Measurements from ENCODE around the gene EPHA8.

The EPHA8 gene

DNA sequence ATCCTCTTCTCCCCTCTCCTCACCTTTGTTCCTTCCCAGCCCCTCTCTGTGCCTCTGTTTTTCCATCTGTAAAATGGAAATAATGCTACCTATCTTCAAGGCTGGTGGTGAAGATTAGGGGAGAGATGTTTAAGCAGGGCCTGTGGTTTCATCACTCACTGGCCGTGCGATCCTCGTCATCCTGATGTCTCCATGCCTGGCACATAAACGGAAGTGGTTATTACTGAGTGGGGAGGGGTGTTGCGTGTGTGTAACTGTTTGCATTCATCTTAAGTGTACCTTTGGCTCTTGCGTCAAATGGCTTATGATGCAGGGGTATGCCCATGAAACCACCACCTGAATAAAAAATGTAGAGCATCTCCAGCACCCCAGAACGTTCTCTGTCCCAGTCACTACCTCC, 56.0 kb downstream of the EPHA8 start:
- no peak for DNase-seq (ENCODE audit: low read depth)

DNA sequence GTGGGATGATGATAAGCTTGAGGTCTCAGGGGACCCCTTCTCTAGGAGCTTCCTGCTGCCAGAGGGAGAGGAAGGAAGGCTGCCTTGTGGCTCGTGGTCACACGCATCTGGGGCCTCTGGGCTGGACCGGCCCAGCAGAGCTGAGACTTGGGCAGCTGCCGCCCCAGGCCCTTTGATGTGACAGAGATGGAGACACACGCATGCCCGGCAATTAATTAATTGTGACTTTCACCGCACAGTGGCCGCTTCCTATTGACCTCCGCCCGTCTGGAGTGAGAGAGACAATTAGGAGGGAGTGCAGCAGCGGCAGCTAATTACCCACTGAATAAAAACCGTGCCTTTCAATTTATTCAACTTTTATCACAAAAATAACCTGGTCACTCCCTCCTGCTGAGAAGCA, 56.5 kb downstream of the EPHA8 start:
- DNase-seq (ENCODE audit: low read depth): no peak

DNA sequence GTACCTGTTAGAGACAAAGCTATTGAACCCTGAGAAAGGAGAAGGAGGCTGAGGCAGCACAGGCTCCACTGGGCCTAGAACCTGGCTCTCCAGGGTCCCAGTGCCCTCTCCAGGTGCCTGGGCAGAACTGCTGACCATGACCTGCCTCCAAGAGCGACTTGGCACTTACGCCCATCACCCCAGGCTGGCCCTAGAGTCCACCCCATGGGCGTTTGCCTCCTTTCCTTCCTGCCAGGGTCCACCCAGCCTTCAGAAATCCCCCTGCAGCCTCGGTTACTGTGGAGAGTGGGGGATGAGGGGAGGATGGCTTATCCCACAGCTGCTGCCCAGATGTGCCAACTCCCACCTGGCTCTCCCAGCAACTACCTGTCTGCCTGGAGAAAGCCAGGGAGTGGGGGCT, 58.5 kb downstream of the EPHA8 start:
- DNase-seq (ENCODE audit: low read depth): no peak

DNA sequence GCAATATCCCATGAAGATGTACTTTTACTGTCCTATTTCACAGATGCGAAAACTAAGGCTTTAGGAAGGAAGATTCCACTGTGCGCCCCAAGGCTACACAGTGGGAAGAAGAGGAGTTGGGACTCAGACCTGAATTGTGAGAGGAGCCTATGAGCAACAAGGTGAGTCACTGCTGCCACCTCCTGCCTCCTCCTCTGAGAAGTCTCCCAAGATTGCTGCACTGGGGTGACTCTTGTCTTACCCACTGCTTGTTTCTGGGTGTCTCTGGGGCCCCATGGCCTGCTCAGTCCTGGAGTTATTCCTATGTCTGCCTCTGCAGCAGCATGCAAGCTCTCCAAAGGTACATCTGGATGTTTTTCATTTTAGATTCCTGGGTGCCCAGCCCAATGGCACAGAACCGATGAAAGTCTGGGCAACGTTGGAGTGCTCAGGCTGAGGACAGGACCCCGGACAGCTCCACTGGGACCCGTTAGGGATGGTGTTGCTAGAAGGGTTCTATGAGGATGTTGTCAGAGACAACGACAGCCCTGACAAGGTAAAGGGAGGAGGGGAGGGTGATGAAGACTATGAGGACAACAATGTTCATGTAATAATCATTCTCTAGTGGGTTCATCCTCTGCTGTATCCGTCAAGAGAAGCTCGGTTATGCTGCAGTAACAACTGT, 62.1 kb downstream of the EPHA8 start:
- DNase-seq (ENCODE audit: low read depth): no peak

DNA sequence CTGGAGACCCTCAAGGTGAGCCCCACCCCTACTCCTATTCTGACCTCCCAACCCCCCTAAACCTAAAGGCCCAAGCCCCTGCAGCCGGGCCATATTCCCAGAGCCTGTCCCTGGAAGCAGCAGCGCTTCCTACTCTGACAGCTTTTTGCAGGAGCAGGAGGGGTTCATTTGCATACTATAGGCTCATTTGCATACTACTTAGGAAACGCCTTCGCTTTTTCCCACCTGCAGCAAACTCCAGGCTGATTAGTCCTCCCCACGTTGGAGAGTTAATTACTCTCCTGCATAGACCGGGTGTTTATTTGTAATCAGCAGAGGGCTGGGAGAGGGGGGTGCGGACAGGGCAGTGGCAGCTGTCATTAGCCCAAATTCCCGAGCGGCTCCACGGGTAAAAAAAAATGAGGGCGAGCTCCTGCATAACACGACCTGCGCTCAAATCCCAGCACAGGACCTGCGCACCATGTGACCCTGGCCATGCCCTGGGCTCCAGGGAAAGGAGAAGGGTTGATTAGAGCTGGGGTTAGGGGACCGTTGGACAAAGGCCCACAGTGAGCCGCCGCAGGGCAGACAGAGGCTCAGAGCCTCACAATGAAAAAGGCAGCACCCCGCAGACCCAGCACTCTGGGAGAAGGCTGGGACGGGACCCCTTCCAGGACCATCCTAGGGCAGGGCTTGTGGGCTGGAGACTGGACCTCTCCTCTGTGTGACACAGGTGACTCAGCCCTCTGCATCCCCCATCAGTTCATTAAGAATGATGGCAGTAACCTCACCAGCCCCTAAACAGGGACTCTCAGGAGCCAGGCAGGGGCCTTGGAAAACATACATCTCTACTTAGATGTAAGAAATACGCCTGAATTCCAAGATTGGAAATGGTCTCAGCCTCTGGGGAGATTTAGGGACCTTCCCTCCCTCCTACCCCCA, 63.2 kb downstream of the EPHA8 start:
- no peak for DNase-seq (ENCODE audit: low read depth)

DNA sequence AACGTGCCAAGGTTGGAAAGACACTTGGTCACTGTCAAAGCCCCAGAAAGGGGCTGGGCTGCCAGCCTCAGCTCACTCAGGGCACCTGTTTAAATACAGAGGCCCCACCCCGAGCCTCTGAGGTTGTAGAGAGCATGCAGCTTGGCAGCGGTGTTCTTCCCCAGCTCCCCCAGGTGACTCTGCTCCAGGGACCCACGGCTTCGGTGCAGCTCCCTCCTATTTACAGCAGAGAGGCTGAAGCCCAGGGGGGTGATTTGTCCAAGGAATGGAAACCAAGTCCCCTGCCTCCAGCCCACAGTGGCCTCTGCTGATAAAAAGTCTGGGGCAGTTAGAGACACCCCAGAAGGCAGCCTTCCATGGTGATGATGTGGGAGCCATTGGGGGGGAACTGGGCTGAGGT, 64.0 kb downstream of the EPHA8 start:
- no peak for DNase-seq (ENCODE audit: low read depth)

DNA sequence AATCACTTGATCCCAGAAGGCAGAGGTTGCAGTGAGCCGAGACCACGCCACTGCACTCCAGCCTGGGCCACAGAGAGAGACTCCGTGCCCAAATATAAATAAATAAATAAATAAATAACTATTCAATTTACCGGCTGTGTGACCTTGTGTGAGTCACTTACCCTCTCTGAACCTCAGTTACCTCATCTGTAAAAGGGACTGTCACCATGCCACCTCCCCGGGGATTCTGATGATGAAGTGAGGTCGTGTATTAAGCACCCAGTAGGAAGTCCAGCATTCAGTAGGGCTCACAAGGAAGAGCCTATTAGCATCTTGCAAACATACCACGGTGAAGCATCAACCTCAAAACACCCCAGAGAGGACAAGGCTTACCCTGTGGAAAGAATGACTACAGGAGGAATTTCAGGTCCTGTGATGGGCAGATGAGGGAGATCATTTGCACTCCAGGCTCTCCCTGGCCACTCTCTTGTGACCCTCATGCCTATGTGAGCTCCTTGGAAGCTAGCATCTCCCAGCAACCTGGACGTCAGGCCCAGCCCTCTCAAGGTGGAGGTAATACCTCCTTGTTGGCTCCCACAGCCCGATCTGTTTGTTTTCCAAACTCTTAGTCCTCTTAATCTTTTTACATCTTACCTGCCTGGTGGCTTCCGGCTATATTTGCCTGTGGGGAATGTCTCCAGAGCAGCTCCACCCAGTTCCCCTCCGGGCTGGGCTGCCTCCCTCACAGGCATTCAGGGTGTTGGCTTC, 65.6 kb downstream of the EPHA8 start:
- DNase-seq (ENCODE audit: low read depth): no peak

DNA sequence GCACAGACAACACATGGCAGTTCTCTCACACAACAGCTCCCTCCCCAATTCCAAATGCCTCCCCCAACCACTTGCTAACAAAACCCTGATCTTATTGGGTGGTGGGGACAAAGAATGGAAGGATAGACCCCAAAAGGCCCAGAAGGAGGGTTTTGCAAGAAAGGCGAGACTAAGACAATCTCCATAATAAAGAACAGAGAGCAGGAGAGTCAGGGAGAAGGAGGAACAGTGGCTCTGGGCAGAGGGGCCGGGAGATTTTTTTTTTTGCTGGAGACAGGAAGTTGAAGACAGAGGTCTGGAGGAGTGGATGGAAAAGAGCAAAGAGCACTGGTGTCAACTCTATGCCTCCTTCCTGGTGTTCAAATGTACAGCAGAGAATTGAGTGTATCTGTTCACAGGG, 66.6 kb downstream of the EPHA8 start:
- DNase-seq (ENCODE audit: low read depth): no peak

DNA sequence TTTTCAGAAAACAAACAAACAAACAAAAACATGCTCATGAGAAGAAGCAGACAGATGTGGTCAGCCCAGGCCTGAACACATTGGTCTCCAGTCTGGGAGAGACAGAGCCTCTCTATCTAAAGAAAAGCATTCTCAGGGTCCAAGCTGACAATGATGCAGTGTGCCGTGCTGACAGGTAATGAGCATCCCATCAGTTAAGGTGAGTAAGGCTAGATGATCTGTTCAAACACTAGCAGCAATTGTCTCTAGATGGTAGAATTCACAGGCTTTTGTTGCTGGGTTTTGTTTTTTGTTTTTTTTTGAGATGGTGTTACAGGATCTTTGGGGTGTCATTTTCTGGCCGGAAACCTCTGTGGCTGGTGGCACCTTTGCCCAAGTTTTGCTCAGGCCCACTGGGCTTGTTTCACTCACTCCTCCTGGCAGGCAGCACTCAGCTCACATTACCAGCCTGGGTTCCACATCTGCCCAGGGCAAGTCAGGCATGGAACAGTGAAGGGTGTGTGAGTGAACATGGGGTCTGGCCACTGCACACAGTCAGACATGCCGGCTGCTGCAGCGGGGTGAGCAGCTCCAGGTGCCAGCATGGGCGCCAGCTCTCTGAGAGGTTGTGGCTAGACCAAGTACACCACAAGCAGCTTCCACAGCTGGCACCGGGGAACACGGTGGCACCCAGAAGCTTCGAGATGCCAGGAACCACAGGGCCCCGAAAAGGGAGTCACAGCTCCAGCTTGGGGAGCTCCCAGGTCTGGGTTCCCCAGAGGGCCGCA, 70.6 kb downstream of the EPHA8 start:
- no peak for DNase-seq (ENCODE audit: low read depth)

DNA sequence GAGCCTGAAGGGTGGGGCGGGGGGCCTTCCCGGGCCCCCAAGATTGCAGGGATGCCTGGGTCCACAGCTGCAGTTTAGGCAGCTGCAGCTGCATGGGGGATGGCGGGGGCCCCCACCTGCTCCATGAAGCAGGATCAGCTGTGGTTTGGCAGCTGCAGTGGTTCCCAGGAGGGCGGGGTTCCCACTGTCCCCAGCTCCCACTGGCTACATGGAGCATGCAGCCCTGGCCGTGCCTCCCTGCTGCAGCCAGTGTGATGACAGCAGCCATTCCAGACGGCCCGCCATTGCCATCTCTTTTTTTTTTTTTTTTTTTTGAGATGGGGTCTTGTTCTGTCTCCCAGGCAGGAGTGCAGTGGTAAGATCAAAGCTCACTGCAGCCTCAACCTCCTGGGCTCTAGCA, 72.1 kb downstream of the EPHA8 start:
- no peak for DNase-seq (ENCODE audit: low read depth)

DNA sequence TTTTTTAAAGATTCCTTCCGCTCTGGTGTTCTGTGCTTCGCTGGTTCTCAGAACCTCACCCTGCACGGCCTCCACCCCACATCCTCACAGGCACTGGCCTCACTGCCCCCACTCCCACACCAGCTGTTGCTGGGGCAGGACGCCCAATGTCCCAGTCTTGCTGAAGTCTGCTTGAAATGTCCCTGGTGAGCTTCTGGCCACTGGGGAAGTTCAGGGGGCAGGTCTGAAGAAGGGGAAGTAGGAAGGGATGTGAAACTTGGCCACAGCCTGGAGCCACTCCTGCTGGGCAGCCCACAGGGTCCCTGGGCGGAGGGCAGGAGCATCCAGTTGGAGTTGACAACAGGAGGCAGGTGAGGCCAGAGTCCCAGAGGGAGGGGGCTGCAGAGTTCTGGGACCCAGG, 73.1 kb downstream of the EPHA8 start, which contains the start of gene C1QA:
Gene C1QA (plus strand): TSS at position 276 of the 400 bp plus-strand sequence. CDS start 989 bp downstream, outside the sequence.
- no peak for DNase-seq (ENCODE audit: low read depth)

DNA sequence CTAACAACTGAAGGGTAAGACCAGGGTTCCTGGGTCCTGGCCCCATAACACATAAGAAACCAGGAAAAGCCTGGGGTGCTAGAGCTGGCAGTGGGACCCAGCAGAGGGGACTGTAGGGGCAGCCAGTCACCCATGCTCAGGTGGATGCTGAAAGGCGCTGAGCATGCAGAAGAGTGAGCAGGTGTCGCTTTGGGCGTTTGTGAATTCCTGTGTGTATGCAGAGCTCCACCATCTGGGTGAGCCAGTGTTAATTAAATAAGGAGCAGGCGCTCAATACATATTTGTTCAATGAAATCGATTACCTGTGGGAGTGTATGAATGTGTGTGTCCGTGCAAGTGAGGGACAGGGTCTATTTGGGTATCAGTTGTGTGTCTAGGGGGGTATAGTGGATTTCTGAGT, 73.6 kb downstream of the EPHA8 start:
- no peak for DNase-seq (ENCODE audit: low read depth)

DNA sequence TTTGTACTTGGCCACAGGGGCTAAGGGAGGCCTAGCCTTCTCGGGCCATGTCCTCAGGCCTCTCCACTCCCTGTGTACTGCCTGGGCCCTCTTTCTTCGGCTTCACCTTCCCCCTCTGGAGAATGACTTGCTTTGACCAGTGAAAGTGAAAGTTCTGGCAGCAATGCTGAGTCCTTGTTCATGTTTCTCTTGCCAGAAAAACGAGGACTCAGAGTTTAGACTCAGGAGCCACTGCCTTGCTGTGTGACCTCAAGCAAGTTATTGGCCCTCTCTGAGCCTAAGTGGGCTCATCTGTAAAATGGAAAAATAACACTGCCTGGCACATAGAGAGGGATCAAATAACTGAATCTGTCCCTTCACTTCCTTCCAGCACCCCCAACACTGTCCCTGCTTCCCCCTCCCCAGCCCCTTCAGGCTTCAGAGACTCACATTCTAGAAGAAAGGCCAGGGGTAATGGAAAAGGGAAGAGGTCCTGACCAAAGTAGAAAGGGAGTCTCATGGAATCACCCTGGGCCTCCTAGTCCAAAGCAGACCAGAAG, 74.7 kb downstream of the EPHA8 start:
- no peak for DNase-seq (ENCODE audit: low read depth)

DNA sequence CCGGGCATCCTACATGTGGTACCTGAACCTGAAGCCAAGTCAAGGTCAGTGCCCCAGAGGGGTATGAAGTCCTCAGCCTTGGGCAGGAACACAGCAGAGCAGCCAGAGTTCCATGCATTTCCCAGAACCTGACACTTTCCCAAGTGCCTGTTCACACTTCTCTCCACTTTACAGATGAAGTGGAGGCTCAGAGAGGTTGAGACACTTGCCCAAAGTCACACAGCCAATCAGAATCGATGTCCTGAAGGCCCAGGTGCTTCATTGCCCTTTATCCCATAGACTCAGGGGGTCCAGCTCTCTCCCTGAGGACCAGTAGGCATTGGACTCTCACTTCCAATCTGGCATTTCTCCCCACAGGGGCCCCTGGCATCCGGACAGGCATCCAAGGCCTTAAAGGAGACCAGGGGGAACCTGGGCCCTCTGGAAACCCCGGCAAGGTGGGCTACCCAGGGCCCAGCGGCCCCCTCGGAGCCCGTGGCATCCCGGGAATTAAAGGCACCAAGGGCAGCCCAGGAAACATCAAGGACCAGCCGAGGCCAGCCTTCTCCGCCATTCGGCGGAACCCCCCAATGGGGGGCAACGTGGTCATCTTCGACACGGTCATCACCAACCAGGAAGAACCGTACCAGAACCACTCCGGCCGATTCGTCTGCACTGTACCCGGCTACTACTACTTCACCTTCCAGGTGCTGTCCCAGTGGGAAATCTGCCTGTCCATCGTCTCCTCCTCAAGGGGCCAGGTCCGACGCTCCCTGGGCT, 75.4 kb downstream of the EPHA8 start:
- no peak for DNase-seq (ENCODE audit: low read depth)

DNA sequence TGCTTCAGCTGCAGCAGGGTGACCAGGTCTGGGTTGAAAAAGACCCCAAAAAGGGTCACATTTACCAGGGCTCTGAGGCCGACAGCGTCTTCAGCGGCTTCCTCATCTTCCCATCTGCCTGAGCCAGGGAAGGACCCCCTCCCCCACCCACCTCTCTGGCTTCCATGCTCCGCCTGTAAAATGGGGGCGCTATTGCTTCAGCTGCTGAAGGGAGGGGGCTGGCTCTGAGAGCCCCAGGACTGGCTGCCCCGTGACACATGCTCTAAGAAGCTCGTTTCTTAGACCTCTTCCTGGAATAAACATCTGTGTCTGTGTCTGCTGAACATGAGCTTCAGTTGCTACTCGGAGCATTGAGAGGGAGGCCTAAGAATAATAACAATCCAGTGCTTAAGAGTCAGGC, 76.0 kb downstream of the EPHA8 start:
- peak; percentile 21 for DNase-seq (ENCODE audit: low read depth)

DNA sequence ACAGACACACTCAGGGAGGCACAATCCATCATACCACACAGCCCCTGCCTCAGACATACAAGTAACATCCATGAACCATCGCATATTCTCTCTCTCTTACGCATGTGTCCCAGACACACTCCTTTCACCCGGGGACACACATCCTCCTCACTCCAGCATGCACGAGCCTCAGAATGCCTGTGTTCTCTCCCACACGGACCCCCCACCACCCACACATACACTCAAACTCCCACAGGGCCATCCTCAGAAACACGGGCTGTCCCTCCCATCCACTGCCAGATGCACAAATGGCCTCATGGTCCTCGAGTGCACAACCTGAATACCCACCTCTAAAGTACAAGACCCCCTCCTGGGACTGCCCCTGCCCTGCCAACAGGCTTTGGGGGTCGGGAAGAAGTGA, 78.0 kb downstream of the EPHA8 start:
- no peak for DNase-seq (ENCODE audit: low read depth)

DNA sequence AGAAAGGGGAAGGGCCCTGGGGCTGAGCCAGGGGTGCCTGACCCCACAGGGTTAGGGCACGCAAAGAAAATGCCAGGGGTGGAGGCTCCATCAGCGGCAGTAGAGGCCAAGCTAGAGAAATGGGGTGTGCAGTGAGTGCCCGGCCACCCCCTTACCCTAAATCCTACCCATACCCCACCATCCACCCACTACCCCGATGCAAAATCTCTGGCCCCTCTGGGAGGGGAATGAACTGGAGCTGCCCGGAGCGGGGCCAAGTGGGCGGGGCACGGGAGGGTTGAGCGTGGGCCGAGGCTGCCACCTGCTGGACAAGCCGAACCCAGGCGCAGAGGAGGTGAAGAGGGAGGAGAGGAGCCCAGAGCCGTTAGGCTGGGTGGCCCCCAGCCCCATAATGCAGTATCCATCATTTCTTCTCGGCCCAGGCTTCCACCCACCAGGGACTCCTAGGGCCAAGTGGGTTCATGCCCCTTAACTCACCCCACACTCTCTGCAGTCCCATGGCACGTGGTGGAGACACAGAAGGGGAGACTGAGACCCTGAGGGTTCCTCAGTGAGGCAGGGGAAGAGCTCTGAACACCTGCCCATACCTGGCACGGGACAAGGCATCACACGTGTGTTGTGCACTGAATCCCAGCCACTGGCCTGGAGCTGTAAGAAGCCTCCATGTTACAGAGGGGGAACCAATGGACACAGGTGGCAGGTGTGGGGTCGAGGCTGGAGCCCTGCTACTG, 78.8 kb downstream of the EPHA8 start:
- no peak for DNase-seq (ENCODE audit: low read depth)

DNA sequence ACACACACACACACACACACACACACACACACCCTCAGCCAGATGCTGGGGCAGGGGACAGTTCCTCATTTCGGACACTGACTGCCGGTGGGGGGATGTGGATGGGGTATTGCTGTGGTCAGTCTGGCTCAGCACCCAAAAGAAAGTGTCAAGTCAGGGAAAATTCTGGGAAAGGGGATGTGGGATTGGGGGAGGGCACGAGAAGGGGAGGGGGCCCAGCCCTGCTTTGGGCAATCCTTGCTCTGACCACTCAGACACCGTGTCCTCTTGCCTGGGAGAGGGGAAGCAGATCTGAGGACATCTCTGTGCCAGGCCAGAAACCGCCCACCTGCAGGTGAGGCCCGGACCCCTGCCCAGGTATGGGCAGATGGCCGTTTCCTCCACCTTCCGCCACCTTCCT, 80.1 kb downstream of the EPHA8 start, which contains the start of gene C1QC:
Gene C1QC (plus strand): TSS at position 253 of the 400 bp plus-strand sequence. CDS start 391 bp downstream, outside the sequence.
- DNase-seq (ENCODE audit: low read depth): no peak

DNA sequence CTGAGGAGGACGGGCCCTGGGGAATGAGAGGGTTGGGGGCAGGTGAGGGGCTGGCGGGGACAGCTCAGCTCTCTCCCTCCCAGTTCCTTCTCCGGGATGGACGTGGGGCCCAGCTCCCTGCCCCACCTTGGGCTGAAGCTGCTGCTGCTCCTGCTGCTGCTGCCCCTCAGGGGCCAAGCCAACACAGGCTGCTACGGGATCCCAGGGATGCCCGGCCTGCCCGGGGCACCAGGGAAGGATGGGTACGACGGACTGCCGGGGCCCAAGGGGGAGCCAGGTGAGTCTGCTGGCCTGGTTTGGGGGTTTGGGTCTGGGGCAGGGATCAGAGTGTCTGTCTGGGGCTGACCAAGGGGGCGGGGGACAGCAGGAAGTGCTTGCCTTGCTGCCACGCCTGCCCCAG, 80.6 kb downstream of the EPHA8 start:
- DNase-seq (ENCODE audit: low read depth): no peak

DNA sequence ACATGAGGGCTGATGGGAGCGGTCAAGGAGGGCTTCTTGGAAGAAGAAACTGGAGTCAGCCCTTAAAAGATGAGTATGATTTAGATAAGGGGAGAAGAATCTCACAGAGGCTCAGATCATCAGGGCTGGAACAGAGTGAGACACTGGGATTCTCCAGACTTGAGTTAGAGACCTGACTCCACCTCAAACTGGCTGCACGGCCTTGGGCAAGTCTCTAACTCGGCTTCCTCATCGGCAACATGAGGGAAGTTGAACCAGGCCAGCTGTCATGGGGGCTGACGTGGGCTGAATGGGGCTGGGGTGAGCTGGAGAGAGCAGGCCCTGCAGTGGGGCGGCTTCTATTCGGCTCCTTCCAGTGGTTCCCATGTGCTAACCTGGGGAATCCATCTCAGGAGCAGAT, 82.6 kb downstream of the EPHA8 start:
- DNase-seq (ENCODE audit: low read depth): no peak
